ENCODE data around the gene MEIS2.

Gene MEIS2

DNA sequence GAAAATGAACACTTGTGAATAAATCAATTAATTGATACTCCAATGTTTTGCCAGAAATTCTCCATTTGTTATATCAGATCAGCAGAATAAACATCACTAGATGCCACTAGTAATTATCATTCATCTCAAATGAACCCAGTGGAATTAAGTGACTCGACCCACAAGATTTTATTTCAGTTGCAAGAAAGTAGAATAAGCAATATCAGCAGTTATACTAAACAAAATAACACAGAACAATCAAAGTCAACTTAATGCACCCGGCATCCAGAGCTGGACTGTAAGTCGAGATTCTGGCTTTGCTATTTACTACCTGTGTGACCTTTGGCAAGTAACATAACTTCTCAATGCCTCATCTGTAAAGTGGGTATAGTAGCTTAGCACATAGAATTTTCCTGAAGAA, 256.5 kb downstream of the MEIS2 start:
- no peaks in the 10 kb centered on the region for H3K9me3 Mint-ChIP-seq

GRCh38 chr15:36841193-36841592, 259.2 kb downstream of the MEIS2 start:
- TF ChIP-seq, protein P1, sequence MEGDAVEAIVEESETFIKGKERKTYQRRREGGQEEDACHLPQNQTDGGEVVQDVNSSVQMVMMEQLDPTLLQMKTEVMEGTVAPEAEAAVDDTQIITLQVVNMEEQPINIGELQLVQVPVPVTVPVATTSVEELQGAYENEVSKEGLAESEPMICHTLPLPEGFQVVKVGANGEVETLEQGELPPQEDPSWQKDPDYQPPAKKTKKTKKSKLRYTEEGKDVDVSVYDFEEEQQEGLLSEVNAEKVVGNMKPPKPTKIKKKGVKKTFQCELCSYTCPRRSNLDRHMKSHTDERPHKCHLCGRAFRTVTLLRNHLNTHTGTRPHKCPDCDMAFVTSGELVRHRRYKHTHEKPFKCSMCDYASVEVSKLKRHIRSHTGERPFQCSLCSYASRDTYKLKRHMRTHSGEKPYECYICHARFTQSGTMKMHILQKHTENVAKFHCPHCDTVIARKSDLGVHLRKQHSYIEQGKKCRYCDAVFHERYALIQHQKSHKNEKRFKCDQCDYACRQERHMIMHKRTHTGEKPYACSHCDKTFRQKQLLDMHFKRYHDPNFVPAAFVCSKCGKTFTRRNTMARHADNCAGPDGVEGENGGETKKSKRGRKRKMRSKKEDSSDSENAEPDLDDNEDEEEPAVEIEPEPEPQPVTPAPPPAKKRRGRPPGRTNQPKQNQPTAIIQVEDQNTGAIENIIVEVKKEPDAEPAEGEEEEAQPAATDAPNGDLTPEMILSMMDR (IDR thresholded peaks at IDR 0.05; ENCODE audit: unreplicated experiment in 3 of 3): no peak
- H3K9me3 Mint-ChIP-seq: no peaks in the 10 kb centered on the region
- H3K27ac Mint-ChIP-seq: peak overlapping the region in 1 of 3 experiments; percentile 39
- peaks cover 27% of the 10 kb centered on the region for H3K4me1 Mint-ChIP-seq
- no peaks in the 10 kb centered on the region for H3K27me3 Mint-ChIP-seq (ENCODE audit: low read depth)
- H3K36me3 Mint-ChIP-seq (ENCODE audit: low read depth): no peaks in the 10 kb centered on the region
- no peak overlapping the region for H3K4me3 Mint-ChIP-seq

More for the DNA sequence above, 256.5 kb downstream of the MEIS2 start:
- no peak overlapping the region for H3K27ac Mint-ChIP-seq
- H3K36me3 Mint-ChIP-seq (ENCODE audit: low read depth): no peaks in the 10 kb centered on the region
- peaks cover 27% of the 10 kb centered on the region for H3K4me1 Mint-ChIP-seq
- TF ChIP-seq, protein P1 (IDR thresholded peaks at IDR 0.05; ENCODE audit: unreplicated experiment in 3 of 3): no peak
- peaks cover 4% of the 10 kb centered on the region for H3K27me3 Mint-ChIP-seq (ENCODE audit: low read depth)
- H3K4me3 Mint-ChIP-seq: no peak overlapping the region

All from nephron (organoid).